Stimulated activated CD4-positive, alpha-beta T cell treated with anti-CD3 and anti-CD28 coated beads, TNF-alpha, amount 100 ng/mL, for 24 hours (primary cell): Measurements from ENCODE around the gene STX1B.
"Not testable (repeated sequence)": the region's sequence is repeated elsewhere in the genome, so short reads cannot be mapped to it uniquely, and the experiment has no call there.

ENCODE experiments used
- DNase-seq, 3 experiments: peaks; one replicate each; pipeline ENCODE4 v3.0.0-alpha.2; 2020; ENCODE audit warnings: low read depth in 3 of 3

The STX1B gene

DNA sequence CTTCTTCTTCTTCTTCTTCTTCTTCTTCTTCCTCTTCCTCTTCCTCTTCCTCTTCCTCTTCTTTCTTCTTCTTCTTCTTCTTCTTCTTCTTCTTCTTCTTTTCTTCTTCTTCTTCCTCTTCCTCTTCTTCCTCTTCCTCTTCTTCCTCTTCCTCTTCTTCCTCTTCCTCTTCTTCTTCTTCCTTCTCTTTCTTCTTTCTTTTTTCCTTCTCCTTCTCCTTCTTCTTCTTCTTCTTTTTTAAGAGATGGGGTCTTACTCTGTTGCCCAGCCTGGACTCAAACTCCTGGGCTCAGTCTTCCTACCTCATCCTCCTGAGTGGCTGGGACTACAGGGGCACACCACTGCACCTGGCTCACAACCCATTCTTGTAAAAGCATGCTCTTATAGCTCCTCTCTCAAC, 2.9 kb upstream of the STX1B start:
- DNase-seq = not testable (repeated sequence)

DNA sequence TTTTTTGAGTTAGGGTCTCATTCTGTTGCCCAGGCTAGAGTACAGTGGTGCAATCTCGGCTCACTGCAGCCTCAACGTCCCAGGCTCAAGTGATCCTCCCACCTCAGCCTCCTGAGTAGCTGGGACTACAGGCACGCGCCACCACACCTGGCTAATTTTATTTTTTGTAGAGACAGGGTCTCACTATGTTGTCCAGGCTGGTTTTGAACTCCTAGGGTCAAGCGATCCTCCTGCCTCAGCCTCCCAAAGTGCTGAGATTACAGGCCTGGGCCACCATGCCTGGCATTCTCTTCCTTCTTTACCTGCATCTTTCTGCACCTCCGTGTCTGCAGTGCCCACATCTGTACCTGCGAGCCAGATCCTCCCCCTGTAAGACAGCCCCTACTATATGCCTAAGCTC, 1.4 kb upstream of the STX1B start:
- DNase-seq = not testable (repeated sequence)

- DNase-seq = no peak
These were observed 399 bp downstream of the STX1B start for GRCh38 chr16:31009894-31010584.

DNA sequence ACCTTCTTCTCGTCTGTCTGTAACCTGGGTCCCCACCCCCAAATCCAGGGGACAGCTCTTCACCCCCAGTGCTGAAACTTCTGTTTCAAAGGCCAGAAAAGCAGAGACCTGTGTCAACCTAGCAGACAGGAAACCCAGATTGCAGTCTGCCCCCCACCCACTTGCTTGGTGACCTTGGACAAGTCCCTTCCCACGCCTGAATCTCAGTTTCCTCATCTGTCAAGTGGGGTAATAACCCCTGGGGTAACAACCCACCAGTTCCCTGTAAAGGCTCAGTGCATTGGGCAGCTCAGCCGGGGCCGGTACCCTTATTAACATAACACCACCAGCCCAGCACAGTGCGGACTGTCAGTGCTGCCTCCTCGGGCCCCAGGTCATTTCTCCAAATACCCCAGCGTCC, 1.3 kb downstream of the STX1B start:
- DNase-seq = no peak

DNA sequence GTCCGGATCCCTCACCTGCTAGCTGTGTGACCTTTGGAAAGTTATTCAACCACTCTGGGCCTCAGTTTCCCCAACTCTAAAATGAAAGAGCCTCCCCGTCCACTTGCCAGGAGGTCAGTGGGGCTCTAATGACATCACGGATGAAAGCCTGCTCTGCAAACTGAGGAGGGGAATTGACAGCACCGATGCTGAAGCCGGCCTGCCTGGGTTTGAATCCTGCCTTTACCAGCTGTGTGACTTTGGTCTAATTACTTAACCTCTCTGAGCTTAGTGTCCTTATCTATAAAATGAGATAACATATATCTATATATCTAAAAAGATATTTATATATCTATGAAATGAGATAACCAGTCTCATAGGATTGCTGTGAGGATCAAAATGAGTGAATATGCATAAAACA, 1.9 kb downstream of the STX1B start:
- no peak for DNase-seq

DNA sequence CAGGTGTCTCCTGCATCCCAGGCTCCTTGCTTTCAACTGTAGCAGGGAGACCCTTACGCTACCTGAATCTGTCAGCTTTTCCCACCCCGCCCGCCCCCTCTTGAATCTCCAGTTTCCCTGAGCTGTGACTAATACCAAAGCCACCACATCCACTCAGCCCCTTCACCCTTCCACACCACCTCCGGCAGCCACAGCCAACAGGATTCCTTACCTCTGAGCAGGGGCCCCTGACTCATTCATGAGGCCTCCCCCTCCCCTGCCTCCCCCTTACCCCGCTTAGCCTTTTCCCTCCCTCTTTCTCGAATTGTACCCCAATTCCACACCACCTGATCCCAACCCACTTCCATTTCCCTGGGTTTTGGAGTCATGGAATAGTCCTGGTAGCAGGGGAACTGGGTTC, 2.3 kb downstream of the STX1B start:
- DNase-seq = no peak

DNA sequence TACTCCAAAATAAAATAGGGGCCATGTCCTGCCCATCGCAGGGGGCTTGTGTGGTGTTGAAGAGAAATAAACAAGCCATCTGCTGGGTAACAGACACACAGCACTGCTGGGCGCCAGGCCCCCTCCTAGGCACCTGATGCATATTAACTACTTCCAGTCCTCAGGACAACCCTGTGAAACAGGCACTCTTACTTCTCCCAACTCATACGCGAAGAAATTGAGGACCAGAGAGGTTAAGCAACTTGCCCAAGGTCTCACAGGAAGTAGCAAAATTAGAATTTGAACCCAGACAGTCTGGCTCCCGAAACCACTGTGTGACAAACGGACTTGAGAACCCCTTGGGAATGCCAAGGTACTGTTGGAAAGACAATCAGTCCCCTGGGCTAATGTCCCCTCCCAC, 2.8 kb downstream of the STX1B start:
- no peak for DNase-seq

DNA sequence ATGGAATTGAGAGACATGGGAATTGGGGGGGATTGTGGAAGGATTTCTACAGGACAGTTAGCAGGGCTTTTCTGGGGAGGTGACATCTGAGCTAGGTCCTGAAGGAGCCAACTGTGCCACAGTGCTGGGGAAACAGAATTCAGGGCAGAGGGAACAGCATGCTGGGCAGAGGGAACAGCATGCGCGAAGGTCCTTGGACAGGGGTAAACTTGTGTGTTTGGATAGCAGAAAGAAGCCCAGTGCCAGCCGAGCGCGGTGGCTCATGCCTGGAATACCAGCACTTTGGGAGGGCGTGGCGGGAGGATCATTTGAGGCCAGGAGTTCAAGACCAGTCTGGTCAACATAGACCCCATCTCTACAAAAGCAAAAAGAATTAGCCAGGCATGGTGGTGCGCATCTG, 3.8 kb downstream of the STX1B start:
- no peak for DNase-seq

- DNase-seq = no peak
These were observed 4.4 kb downstream of the STX1B start for GRCh38 chr16:31006086-31006385.

- DNase-seq = no peak
These were observed 4.9 kb downstream of the STX1B start for GRCh38 chr16:31005350-31006085.

DNA sequence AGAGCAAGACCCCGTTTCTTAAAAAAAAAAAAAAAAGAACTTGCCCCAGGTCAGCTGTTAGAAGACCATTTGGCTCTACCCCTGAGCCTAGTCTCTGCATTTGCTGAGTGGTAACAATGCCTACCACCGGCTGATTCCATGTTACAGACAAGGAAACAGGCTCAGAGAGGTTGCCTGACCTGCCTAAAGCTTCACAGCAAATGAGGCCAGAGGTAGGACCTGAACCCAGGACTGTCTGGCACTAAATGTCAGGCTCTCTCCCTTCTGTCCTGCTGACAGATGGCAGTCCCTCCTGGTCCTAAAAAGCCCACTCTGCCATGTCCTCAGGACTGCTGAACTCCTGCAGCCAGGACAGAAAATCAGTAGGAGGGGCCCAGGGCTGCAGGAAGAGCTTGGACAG, 5.8 kb downstream of the STX1B start:
- no peak for DNase-seq

- no peak for DNase-seq
These were observed 6.7 kb downstream of the STX1B start for GRCh38 chr16:31003744-31004143.

DNA sequence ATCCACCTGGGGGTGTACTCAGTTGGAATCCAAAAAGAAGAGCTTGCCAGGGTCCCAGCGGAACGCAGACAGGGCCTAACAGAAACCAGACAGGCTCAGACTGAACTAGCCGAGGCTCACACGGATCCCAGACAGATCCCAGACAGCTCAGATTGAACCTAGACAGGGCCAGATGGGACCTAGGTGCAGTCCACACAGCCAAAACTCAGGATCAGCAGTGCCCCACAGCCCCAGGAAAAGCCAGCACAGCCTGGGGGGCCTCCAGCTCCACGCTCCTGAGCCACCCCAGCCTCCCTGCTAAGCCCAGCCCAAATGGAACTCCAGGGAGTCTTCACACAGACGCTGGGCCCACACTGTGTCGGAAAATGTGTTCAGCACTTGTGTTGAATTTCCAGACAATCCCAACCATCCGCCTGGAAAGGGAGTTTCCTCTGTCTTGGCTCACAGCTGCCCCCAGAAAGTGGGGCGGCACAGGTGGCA, 7.5 kb downstream of the STX1B start:
- DNase-seq = no peak

- DNase-seq = no peak
These were observed 8.2 kb downstream of the STX1B start for GRCh38 chr16:31002250-31002700.

DNA sequence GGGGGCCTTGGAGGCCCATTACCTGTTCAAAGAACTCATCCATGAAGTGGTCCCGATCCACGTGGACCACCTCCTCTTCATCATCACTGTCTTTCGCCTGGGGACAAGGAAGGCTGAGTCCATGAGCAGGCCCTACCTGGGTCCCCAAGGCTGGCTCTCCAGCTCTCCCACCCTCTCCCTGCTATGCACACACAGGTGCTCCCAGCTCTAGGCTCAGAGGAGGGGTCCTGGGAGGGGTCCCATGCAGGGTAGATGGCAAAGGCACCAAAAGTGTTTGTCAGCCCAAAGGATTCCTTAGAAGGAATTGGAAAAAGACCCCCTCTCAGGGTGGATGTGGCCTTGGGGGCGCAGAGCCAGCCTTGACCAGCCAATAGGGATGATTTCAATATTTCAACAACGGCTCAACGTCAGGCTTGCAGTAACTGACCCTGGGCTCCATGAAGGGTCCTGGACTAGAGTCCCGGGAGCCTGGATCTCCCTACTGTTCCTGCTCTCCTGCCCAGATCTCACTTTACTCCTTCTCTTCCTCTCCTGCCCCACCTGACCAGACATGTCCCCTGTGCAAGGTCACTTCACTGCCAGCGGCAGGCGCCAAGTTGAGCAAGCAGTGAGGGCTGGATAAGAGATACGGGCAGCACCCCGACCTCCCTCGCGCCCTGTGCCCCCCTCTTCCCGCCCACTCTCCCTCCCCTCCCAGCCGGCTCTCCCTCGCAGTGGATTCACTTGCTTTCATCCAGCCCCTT, 8.8 kb downstream of the STX1B start:
- DNase-seq = no peak

GRCh38 chr16:31000671-31001382, 9.6 kb downstream of the STX1B start:
- no peak for DNase-seq

- no peak for DNase-seq
These were observed 11.3 kb downstream of the STX1B start for GRCh38 chr16:30998852-30999761.

GRCh38 chr16:30997725-30998711, 12.4 kb downstream of the STX1B start:
- DNase-seq = no peak

DNA sequence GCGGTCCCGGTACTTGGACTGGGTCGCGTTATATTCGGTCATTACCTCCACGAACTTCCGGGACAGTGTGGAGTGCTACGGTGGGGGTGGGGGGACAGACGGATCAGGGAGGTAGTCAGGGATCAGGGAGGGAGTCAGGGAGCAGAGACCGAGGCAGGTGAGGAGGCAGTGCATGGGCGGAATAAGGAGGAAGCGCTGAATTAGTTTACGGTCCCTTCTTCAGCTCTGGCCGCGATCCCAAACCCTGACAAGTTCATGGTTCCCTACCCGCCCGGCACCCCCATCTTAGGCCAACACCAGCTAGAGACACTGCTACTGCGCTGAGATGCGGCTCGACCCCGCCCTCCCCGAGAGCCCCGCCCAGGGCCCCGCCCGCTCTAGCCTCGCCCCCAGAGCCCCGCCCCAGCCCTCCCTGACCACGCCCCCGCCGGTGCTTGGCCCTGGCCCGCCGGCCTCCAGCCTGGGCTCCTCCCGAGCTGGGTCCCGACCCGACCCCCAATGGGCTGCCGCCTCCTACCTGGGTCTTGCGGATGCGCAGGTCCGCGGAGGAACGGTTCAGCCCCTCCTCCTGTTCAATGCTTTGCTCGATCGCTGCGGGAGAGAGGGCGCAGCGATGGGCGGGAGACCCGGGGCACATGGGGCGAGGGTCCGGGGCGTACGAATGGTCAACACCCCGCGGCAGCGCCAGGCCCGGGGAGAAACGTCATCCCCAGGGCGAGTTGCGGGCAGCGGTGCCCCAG, 13.3 kb downstream of the STX1B start:
- DNase-seq = peak; percentile 61 to 84 (median 70)
